GM12891 (cell line): ENCODE results near the gene CCSER1.

Source experiments
- PAX5 ChIP-seq: IDR thresholded peaks from 2 replicates; pipeline ENCODE4 v1.6.1; 2011; ENCODE audit warnings: low read length, moderate library complexity, mild to moderate bottlenecking; ENCODE audit not compliant: insufficient read depth, severe bottlenecking
- POLR2AphosphoS5 ChIP-seq: IDR thresholded peaks from 2 replicates; pipeline ENCODE4 v1.6.1; 2011; ENCODE audit warnings: low read depth, low read length, control low read depth

GRCh38 chr4:90162566-90162965 lies 35.4 kb downstream of the CCSER1 start:
- TF ChIP-seq POLR2AphosphoS5 (no peak), PAX5 (no peak)
